OCI-LY1 (cell line): ENCODE data around the gene TSPAN1.

Source experiments
- CTCF ChIP-seq: fragments of 200-600 bp; sonication (generic), shearing (Covaris generic); IDR thresholded peaks from 2 replicates; pipeline ENCODE4 v1.5.1; 2017; ENCODE audit warnings: mild to moderate bottlenecking, antibody characterized with exemption, low read length, moderate library complexity, mixed read lengths
- EZH2 ChIP-seq: fragments of 200-600 bp; sonication (generic), shearing (Covaris generic); IDR thresholded peaks from 2 replicates; pipeline ENCODE4 v1.8.0; 2017; ENCODE audit warnings: borderline replicate concordance, mixed run types, mild to moderate bottlenecking, antibody characterized with exemption, low read length, moderate library complexity, mixed read lengths

DNA sequence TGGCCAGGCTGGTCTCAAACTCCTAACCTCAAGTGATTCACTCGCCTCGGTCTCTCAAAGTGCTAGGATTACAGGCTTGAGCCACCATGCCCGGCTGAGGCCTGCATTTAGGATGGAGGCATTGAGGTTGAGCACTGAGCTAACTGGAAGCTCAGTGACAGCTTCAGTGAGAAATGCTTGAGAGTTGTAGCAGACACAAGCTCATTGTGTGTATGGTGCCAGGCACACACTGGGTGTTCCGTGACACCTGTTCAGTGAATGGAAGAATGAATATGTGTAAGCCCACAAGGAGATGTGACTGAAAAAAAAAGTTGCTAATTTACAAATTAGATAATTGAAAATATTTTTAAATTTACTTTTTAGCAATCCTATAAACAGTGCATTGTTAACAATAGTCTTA, 50.1 kb downstream of the TSPAN1 start:
- TF ChIP-seq EZH2 (no peak), CTCF (no peak)
